Lower leg skin (tissue), 4 donors: Measurements from ENCODE around the gene KHK. TPM values are rescaled to one million over a fixed set of nuclear protein-coding genes. Genes with fewer than 3 reads are reported as not detected.

Experiments used
- DNase-seq, 2 donors: peaks; one replicate each; pipeline ENCODE4 v3.0.0-alpha.2; 2019; ENCODE audit warnings: low spot score in 2 of 2
- H3K4me3 ChIP-seq: fragments of 200-600 bp; sonication (generic); 2 replicates; pipeline ENCODE4 v1.5.1; 2017; ENCODE audit warnings: mild to moderate bottlenecking, low read depth; ENCODE audit not compliant: poor library complexity, severe bottlenecking
- POLR2A ChIP-seq, 2 donors: fragments of 450-650 bp; IDR thresholded peaks; one replicate each; pipeline ENCODE4 v1.6.1; 2016 to 2017; ENCODE audit warnings: antibody characterized with exemption in 2 of 2, mild to moderate bottlenecking in 1 of 2, moderate library complexity in 1 of 2
- WGBS, 2 donors: methylation state at CpG; one replicate each; pipeline ENCODE4 v1.1.5; 2018; 5-methylcytosine and 5-hydroxymethylcytosine counted together
- intact Hi-C: fragments of 100-400 bp; cut with DNase I; formaldehyde crosslinking; loops from one replicate; pipeline ENCODE4 v1.15.0; 2023; ENCODE audit warnings: low total_unique reads
- total RNA-seq, 4 donors: library from RNA; depleted of rRNA; stranded (reverse); fragments of >200 nt; gene quantifications; one replicate each; pipeline ENCODE4 v1.1.0, GENCODE V29; 2016
- TF ChIP-seq, protein P1 (sequence below), 3 donors: fragments of 450-650 bp; IDR thresholded peaks; one replicate each; pipeline ENCODE4 v1.5.1; 2016; ENCODE audit warnings: antibody characterized with exemption in 3 of 3, mild to moderate bottlenecking in 3 of 3, moderate library complexity in 2 of 3

The KHK gene
- total RNA-seq, 4 donors from 2014 or later: 2.5 to 10.4 (median 3.3) TPM

DNA sequence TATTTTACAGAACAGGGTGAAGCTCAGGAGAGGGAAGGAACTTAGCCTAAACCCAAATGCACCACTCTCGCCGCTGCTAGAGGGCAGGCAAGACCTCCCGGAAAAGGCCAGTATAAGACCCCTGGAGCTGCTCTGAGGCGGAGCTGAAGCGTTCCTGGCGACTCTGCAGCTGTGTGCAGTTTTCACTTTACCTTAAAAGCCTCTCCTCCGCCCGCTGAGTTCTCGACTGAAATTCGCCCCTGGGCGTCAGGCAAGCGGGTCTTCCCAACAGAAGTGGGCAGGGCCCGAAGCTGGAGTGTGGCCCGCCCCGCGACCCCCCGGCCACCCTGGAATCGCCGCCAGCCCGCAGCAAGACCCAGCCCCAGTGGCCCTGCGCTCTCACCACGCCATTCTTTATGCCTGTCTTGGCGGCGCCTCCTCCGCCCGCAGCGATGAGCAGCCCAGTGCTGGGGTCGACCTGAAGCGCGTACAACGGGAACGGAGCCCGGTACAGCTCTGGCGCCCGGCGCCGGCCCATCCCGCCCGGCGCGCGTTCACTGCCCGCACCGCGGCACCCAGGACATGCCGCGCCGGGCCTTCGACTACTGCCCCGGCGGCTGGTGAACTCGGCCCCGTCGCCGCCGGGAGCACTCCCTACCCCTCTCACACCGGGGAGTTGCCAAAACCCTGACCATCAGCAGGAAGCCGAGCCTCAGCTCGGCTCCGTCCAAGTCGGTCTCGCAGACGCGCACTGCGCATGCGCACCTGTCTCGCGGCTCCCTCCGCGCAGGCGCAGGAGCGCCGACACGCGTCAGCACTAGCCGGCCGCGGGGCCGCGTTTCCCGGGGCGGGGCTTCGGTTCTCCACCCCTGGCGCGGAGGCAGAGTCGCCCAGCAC, 47.6 kb downstream of the KHK start, which contains the start of gene PREB:
Gene PREB (minus strand): TSS at position 732 of the 876 bp plus-strand sequence. CDS start 215 bp downstream, at position 517.
- intact Hi-C loops: no loop called here
- TF ChIP-seq, protein P1, sequence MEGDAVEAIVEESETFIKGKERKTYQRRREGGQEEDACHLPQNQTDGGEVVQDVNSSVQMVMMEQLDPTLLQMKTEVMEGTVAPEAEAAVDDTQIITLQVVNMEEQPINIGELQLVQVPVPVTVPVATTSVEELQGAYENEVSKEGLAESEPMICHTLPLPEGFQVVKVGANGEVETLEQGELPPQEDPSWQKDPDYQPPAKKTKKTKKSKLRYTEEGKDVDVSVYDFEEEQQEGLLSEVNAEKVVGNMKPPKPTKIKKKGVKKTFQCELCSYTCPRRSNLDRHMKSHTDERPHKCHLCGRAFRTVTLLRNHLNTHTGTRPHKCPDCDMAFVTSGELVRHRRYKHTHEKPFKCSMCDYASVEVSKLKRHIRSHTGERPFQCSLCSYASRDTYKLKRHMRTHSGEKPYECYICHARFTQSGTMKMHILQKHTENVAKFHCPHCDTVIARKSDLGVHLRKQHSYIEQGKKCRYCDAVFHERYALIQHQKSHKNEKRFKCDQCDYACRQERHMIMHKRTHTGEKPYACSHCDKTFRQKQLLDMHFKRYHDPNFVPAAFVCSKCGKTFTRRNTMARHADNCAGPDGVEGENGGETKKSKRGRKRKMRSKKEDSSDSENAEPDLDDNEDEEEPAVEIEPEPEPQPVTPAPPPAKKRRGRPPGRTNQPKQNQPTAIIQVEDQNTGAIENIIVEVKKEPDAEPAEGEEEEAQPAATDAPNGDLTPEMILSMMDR (IDR thresholded peaks at IDR 0.05): no peak
- no peak for TF ChIP-seq POLR2A (IDR thresholded peaks at IDR 0.05)
- 0 to 1% methylated on average over 46 to 70 of the region's 86 CpGs for WGBS, 2 donors
- peak within 1 kb of the TSS; percentile 80 for H3K4me3 ChIP-seq
- peak; percentile 93 to 99 for DNase-seq

DNA sequence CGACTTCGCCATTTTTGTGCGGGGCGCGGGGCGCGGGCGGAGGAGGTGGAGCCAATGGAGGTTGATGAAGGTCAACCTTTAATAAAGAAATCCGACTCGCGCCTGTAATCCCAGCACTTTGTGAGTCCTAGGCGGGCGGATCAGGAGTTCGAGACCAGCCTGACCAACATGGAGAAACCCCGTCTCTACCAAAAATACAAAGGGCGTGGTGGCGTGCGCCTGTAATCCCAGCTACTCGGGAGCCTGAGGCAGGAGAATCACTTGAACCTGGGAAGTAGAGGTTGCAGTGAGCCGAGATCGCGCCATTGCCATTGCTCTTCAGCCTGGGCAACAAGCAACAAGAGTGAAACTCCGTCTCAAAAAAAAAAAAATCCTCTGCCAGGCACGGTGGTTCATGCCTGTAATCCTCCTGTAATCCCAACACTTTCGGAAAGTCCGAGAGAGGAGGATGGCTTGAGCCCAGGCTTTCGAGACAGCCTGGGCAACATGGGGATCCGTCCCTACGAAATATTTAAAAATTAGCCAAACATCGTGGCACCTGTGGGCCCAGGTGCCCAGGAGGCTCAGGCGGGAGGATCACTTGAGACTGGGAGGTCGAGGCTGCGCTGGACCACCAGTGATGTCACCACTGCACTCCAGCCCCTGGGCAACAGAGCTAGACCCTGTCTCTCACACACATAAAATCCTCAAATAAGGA, 48.4 kb downstream of the KHK start:
- DNase-seq: no peak
- no peak overlapping the region for H3K4me3 ChIP-seq
- WGBS, 2 donors: 51 to 54% methylated on average over 32 to 33 of the region's 33 CpGs
- intact Hi-C loops: no loop called here
- no peak for TF ChIP-seq POLR2A (IDR thresholded peaks at IDR 0.05)
- TF ChIP-seq, protein P1 (IDR thresholded peaks at IDR 0.05): no peak

DNA sequence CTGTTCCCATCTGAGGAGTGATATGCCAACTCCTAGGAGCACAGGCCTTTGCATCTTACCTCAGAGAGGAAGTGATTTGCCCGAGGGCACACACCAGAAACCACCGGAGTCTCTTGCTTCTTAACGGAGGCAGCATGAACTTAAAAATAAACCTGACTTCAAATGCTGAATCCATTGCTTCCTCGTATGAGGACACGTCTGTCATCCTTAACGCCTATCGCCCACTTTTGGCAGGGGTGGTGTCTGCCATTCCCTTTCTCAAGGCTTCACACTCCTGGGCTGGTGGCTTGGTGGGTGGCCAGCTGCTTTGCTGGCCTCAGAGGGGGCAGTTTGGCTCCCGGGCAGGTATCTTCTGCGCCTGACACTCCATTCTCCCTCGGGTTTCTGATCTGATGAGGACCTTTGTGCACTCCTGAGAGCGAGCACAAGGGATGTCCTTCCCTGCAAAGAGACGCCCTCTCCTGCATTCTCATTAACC, 48.9 kb downstream of the KHK start:
- intact Hi-C loops: no loop called here
- no peak for DNase-seq
- no peak overlapping the region for H3K4me3 ChIP-seq
- TF ChIP-seq, protein P1 (IDR thresholded peaks at IDR 0.05): no peak
- TF ChIP-seq POLR2A (IDR thresholded peaks at IDR 0.05): no peak
- 77 to 81% methylated on average over 12 of the region's 12 CpGs for WGBS, 2 donors

DNA sequence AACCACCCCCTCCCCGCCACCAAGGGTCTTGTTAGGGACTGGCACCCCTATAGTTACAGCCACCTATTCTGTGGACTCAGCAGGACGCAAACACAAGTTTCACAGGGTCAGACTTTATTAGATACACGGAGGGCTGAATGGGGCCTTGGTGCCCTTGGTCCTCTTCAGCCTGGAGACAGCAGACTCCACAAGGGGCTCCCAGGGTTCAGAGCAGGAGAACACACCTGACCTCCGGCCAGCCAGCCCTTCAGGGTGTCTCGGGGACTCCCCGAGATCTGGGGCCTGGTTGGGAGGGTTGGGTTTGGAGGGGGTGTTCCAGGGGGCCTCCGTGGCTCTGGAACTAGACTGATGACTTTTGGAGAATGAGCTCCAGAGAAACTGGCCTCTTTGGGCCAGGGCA, 50.2 kb downstream of the KHK start:
- 95 to 100% methylated on average over 7 of the region's 7 CpGs for WGBS, 2 donors
- H3K4me3 ChIP-seq: no peak overlapping the region
- no peak for TF ChIP-seq POLR2A (IDR thresholded peaks at IDR 0.05)
- TF ChIP-seq, protein P1 (IDR thresholded peaks at IDR 0.05): no peak
- intact Hi-C loops: no loop called here
- DNase-seq: no peak

DNA sequence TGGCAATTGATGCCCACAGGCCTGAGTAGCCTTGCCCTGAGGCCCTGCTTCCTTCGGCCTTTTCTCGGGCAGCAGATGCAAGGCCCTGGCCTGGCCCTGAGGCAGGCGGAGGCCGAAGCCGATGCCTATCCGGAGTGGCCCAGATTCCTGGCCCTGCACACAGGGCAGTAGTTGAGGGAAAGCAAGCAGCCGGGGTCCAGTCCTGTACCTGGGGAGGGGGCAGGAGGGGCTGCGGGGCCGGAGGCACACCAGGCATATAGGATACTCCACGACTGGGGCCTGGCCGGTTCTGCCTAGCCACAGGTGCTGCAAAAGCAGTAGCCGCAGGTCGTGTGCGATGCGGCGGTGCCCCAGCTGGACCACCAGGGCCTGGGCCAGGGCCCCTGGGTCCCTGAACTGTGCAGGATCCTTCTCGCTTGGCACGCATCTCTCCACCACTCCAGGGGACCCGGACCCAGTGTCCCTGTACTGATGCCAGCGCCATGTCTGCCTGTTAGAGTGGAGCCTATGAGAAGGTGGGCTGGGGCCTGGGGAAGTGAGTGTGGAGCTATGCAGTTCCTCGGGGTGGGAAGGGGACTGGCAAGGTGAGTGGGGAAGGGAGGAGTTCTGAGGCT, 50.9 kb downstream of the KHK start:
- WGBS, 2 donors: 92 to 96% methylated on average over 20 to 21 of the region's 21 CpGs
- TF ChIP-seq POLR2A (IDR thresholded peaks at IDR 0.05): no peak
- TF ChIP-seq, protein P1 (IDR thresholded peaks at IDR 0.05): no peak
- intact Hi-C loops: no loop called here
- no peak for DNase-seq
- H3K4me3 ChIP-seq: no peak overlapping the region
